Measurements from ENCODE around the gene TMEM114.

TMEM114 gene

DNA sequence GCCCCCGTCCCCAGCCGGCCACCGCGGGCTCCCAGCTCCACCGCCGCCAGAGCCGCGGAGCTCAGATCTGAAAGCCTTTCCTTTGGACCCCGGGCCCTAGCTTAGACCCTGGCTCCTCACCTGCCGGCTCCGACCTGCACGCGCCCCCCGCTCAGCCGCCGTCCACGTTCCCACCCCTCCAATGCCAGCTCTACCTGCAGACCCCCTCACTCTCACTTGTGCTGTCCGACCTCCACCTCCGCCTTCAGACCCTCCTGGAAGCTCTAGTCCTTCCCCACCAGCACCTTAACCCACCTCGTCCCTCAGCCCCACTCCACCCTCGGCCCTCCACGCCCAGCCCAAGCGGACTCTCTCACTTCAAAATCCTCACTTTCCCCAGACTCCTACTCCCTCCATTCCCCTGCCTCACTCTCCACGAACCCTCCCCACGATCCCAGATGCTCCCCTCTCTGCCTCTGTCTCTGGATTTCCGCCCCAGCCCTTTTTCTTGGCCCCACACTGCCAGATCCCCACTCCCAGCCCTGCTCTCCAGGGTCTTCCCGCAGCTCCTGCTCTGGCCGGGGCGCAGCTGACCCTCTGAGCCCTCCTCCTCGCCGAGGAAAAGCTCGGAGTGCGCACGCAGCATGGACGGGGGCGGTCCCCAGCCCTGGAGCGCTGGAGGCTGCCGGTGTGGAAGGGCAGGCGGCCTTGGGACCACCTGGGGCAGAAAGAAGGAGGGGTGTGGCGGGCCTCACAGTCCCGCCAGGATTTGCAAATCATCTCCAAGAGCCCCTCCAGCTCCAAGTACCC lies at the start of gene TMEM114:
Gene TMEM114, minus strand, starts transcription at position 612 of the 789 bp plus-strand sequence. CDS start 673 bp downstream, outside the sequence.
- no peak for DNase-seq (ENCODE audit: low read depth)

DNA sequence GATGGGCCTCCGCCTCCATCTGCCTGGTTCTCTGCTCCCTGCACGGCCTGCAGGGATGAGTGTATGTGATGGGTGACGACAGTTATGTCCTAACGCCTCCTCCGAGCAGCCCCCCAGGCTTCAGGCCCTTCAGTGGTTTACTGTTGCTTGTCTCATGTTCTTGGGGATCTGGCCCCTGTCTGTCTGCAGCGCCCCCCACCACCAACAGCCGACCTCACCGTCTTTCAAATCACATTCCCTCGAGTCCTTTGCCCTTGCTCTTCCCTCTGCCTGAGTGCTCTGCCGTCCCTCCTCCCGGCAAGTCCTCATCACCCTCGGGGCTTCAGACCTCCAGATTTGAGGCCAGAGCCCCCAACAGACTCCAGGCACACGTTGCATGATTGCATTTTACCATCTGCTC lies 49.4 kb upstream of the TMEM114 start:
- no peak for DNase-seq (ENCODE audit: low read depth)

DNA sequence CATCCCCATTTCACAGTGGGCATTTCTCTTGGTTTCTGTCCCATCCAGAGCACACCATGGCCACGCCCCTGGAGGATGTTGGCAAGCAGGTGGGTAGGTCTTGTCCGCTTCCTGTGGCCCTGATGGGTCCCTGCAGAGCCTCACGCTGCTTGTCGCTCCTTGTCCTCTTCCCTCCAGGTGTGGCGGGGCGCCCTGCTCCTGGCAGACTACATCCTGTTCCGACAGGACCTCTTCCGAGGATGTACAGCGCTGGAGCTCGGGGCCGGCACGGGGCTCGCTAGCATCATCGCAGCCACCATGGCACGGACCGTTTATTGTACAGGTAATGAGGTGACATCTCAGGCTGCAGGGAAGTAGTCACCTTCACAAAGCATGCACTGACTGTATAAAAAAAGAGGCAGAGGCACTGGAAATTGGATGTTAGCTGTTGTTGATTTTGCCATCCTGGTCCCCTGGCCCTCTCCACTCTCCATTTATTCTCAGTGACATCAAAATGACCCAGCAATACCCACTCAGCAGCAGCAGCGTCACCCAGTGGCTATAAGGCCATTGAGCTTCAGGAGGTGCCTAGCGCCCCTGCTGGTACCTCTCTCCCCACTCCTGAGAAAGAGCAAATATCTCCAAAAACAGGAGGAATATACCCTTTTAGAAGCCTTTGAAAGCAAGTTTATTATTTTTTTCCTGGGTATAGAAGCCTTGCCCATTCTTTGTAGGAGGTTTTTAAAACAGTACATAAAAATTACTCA lies 44.9 kb upstream of the TMEM114 start:
- no peak for DNase-seq (ENCODE audit: low read depth)

DNA sequence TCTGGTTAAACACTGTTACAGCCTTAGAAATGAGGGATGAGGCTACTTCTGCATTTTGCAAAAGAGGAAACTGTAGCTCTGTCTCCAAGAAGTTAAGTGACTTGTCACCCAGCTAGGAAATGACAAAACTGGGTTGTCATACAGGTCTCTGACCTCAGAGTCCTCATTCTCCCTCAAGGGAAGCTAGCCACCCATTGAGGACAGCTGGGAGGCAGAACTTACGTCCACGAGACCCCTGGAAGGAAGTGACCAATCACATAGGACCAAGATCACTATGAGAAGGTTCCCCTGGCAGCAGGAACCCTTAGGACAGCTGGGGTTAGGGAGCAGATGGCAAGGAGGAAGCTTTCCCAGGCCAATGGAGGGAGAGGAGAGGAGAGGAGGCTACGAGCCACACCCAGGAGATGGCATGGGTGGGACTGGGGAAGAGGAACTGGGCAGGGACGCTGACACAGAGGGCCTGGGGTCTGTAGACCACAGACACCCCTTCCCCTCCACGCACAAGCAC lies 42.4 kb upstream of the TMEM114 start:
- no peak for DNase-seq (ENCODE audit: low read depth)

DNA sequence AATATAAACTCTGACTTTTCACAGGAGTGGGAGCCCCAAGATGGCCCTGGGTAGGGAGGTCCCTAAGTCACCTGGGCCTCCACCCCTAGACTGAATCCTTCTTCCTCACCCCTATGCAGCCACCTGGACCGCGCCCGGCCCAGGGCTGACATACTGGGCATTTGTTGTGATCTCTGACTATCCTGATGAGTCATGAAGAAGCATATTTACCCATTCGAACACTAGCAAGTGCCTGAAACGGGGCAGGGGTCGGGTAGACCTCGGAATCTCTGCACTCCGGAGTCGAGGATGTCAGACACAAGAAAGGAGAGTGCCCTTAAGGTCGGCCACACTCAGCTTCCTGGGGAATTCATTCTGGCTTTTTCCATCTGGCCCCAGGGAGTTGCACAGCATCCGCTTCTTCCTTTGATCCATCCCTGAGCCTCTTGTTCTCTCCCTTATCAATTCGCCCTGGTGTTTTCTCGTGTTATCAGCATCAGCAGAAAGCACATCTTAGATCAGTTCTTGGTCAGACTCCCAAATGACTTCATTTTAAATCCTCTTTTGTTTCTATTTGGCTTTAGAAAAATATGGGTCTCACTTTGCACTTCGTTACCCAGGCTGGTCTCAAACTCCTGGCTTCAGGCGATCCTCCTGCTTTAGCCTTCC lies 41.6 kb upstream of the TMEM114 start:
- DNase-seq (ENCODE audit: low read depth) = no peak

DNA sequence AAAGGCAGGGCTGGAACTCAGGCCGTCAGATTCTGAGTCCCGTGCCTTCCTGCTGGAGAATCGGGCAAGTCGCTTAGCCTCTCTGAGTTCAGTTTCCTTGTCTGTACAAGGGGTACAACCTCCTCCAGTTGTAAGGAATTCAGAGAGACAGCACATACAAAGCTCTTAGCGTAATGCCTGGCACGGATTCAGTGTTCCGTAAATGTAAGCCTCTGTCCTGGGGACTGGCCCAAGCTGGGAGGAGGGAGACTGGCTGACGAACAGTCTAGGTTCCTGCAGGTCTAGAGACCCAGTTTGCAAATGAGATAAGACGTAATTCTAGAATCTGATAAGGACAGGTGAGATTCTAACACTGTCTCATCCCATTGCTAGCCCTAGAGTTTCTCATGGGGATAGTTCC lies 41.1 kb upstream of the TMEM114 start:
- no peak for DNase-seq (ENCODE audit: low read depth)

DNA sequence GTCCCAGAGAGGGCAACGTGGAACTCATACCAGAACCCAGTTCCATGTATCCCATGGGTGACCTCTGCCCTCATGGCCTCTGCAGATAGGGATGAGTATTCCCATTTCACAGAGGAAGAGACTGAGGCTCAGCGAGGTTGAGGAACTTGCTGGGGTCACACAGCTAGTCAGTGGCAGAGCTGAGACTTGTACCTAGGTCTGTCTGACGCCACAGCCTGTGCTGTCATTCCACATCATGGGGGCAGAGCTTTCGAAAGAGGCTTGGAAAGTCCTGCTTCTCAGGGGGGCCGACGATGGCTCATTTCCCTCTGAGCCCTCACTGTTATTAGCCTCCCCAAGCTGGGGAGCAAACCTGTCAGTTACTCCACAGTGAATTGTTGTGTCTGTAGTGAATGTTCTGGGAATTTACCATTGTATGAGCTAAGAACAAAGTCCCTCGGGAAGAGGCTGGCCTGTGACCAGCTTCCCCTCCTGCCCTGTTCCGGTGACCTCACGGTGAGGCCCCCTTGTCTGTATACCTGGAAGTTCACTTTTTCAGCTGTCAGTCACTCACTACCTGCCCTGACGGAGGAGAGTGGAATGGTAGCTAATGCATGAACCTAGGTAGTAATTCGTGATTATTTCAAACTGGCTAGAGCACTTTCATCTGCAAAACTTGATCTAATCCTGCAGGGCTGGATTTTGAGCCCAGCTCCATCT lies 40.1 kb upstream of the TMEM114 start:
- DNase-seq (ENCODE audit: low read depth) = no peak

DNA sequence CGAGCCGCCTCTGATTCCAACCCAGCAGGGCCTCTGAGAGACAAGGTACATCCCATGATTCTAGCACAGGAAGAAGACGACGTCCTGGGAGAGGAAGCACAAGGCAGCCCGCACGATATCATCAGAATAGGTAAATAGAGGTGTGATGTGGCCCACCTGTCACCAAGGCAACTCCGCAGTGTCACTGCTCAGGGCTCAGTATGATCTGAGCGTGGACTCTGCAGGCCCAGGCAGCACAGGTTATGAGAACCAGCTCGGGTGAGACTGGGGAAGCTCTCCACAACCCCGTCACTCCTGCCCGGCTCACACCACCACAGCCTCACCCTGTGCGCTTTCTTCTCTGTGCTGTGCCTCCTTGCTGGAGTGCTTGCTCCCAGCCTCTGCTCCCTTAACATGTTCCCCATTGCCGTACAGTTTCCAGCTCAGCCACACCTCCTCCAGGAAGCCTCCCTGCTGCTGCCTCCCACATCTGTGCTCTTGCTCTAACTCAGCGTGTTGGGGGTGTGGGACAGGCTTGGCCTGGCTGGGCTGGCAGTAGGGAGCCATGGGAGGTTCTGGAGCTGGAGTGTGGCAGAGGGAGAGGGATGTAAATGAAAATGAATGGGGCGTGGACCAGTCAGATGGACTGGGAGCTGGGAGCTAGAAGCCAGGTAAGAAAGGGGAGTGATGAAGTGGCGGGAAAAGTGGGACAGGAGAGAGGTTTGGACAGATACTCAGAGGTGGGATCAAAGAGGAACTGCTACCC lies 38.8 kb upstream of the TMEM114 start:
- DNase-seq (ENCODE audit: low read depth) = no peak

DNA sequence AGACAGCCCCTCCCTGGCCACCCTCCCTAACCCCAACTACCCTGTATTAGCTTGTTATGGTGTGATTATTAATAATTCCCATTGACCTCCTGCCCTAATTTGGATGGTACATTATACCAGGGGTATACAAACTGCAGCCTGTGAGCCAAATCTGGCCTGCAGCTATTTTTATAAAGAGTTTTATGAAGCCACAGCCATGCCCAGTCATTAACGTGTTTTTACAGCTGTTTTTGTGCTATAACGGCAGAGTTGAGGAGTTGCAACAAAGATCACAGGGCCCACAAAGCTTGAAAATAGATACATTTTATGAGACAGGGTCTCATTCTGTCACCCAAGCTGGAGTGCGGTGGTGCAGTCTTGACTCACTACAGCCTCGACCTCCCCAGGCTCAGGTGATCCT lies 37.1 kb upstream of the TMEM114 start:
- DNase-seq (ENCODE audit: low read depth) = no peak

DNA sequence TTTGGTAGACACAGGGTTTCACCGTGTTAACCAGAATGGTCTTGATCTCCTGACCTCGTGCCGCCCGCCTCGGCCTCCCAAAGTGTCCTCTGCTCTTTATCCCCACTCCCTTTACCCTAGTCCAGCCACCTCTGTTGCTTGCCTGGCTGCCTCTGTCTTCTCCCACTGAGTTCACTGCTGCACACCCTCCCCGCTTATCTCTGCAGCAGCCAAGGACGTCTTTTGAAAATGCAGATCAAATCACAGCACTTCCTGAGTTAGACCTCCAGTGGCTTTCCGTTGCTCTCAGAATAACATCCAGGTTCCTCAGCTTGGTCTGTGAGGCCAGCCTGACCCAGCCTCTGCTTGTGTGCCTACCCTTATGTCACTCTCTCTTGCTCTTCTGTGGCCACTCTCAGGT lies 36.6 kb upstream of the TMEM114 start:
- DNase-seq (ENCODE audit: low read depth) = no peak

DNA sequence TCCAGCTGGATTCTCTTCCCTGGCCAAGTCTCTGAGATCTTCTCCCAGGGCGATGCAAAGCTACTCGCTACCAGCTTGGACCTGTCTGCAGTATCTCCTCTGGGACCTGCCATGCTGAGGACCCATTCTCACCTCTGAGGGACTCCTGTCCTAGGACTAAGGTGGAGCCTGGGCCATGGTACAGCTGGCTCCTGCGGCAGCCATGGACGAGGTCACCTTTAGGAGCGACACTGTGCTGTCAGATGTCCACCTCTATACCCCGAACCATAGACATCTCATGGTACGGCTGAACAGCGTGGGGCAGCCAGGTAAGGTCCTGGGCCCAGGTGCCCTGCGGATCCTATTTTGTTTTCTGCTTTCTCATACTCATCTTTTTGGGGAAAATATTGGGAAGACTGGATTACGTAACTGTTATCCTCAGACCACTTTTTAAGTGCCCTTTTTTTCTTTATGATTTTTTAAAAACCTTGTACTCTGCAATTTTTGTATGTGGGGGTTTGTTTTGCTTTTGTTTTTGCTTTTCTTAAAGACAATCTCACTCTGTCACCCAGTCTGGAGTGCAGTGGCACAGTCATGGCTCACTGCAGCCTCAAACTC lies 35.3 kb upstream of the TMEM114 start:
- no peak for DNase-seq (ENCODE audit: low read depth)

DNA sequence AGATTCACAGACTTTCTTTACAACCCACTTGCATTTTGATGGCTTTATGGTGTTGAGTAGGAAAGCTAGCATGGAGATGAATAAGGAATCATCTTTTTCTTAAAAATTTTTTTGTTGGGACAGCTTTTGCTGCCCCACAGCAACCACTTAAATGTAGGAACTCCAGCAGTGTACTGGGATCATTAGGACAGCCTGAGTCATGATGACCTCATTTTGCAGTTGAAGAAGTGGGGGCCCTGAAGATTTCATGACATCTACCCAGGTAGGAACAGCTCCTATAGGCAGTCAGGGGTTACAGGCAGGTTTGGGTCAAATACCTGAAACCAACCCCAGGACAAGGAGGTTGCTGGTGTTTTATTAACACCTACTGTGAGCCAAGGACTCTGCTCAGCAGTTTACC lies 33.3 kb upstream of the TMEM114 start:
- DNase-seq (ENCODE audit: low read depth) = no peak

DNA sequence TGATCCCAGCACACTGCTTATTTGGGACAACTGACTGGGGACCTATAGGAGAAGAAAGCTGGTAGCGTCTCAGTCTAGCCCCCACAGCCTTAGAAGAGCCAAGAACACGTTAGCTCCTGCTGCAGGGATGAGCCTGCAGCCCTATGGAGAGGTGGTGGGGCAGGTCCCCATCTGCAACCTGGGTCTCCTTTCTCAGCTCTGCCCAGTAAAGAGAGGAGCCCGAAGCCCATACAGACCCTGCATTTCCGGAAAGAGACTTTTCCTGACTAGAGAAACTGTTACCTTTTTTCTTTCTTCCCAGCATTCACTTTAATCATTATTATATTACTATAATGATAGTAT lies 32.0 kb upstream of the TMEM114 start:
- no peak for DNase-seq (ENCODE audit: low read depth)

DNA sequence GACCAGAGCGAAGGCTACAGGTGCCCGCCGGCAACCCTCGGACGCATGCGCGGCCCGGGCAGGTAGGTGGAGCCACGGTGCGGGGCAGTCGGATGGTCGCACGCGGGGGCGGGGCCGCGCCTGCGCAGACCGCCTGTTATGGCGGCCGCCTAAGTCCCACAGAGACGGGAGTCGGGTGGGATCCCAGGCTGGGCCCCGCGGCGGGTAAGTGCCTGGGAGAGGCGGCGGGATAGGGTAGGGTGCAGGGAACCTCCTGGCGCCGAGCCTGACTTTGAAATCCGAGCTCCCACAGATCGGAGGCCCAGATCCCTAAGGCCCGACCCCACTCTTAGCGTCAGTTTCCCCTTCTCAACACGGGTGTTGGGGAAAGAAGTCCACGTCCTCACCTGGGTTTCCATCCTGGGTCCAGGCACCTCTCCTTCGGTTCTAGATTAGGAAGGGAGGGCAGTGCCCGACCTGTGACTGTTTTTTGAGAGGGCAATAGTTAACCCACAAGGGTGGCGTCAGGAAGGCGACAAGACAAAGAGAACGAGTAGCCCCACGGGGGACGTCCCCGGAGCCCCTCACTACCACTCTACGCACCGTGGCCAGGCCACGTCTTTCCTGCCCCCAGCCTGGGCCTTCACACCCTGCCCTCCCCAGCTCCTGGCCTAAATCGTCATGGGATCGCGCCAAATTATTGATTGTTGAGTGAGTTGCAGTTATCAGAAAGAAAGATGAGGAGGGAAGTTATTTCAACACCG lies 31.4 kb upstream of the TMEM114 start, which contains the start of gene METTL22:
Gene METTL22, plus strand, starts transcription at position 127 of the 743 bp plus-strand sequence. CDS start 3,968 bp downstream, outside the sequence.
- DNase-seq (ENCODE audit: low read depth) = no peak

DNA sequence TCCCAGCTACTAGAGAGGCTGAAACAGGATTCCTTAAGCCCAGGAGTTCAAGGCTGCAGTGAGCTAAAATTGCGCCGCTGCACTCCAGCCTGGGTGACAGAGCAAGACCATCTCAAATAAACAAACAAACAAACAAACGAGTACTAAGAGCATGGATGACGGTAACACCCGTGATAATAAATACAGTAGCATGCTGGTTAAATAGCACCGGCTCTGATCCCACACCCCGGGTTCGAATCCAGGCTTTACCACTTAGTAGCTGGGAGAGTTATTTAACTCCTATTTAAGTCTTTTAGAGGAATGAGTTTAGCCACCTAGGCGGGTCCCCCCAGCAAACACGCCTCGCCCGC lies 30.9 kb upstream of the TMEM114 start:
- DNase-seq (ENCODE audit: low read depth) = no peak

DNA sequence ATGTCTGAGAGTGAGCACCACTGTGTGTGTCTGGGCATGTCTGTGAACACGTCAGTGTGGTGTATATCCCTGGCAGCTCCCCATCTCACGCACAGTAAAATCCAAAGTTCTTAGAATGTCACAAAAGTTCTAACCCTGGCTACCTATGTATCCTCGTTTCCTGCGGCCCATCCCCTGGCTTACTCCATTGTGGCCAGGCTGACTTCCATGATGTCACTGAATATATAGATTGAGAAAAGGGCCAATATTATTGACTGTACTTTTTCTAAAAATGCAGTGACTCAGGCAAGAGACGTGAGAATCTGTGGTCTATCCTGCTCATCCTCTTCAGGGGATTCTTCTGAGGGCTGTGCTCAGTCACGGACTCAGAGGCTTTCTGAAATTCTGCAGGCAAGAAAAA lies 30.2 kb upstream of the TMEM114 start:
- no peak for DNase-seq (ENCODE audit: low read depth)

DNA sequence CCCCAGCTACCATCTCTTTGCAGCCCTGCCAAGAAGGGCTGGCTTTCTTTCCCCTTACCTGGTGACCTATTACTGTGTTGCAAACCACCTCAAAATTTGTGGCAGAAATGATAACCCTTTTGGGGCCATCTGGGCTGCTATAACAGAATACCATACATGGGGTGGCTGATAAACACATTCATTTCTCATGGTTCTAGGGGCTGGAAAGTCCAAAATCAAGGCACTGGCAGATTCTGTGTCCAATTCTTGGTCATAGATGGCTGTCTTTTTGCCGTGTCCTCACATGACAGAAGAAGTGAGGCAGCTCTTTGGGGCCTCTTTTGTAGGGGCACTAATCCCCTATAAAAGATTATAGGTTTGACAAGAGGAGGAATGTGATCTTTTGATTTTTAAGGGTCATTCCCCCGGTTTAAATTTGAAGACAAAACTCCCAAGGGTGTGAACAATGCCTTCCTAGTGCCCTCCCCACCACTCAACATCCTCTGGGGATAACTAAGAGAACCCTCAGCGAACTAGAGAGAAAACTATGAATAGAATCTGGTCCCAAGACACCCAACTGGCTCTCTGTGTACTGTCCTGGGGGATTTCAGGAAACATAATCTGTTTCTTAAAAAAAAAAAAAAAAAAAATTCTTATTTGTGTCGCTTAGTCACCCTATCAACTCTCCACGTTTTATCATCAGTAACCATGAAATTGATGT lies 29.5 kb upstream of the TMEM114 start:
- no peak for DNase-seq (ENCODE audit: low read depth)

DNA sequence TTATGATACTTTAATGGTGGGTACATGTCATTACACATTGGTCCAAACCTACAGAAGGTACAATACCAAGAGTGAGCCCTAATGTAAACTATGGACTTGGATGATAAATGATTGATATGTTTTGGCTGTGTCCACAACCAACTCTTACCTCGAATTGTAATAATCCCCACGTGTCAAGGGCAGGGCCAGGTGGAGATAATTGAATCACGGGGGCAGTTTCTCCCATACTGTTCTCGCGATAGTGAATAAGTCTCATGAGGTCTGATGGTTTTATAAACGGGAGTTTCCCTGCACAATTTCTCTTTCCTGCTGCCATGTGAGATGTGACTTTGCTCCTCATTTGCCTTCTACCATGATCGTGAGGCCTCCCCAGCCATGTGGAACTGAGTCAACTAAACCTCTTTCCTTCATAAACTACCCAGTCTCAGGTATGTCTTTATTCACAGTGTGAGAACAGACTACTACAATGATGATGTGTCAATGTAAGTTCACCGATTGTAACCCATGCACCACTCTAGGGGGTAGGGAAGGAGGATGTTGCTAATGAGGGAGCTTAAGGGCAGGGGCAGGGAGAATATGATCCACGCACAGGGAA lies 24.2 kb upstream of the TMEM114 start:
- no peak for DNase-seq (ENCODE audit: low read depth)

DNA sequence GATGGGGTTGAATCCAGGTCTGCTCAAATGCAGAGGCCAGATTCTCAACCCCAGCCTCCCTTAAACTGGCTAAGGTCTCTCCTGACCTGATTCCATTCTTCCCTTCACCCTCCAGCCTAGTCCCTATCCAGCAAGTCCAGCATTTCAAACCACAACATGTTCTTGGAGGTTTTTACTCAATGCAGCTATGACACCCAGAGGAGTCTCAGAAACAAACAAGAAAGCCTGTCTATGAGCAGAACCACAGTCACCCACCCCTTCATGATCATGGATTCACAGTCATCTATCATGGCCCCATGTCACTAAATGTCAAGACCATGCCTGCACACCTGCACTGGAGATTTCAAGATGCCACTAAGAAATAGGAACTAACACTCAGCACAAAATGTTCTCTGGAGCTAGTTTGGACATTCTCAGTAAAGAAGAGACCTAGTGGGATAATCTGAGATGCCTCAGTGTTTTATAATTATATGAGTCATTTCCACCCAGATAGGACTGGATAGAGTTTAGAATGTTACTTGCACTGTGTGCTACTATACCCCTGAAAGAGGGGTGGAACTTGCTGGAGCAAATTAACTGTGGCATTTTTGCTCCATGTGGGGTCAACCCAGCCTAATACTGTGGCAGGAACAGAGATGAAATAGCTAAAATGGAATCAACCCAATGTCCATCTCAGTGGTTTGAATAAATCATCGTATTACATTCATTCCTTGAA lies 21.7 kb upstream of the TMEM114 start:
- DNase-seq (ENCODE audit: low read depth) = no peak
